ENCODE measurements around the gene FOXO1. TPM values are rescaled to one million over a fixed set of nuclear protein-coding genes. Genes with fewer than 3 reads are reported as not detected.

Gene FOXO1
- total RNA-seq, 6 experiments from 2014 or later, result 12.3 to 27.7 (median 14.6) TPM

- TF ChIP-seq CTCF (IDR thresholded peaks at IDR 0.05), result no peak
- TF ChIP-seq POLR2A (IDR thresholded peaks at IDR 0.05), result no peak
- intact Hi-C loops (cut with DNase I), result no loop called here
- Histone ChIP-seq H3K36me3 (no peaks in the 10 kb centered on the region), H3K4me3 (no peak overlapping the region), H3K4me1 (peaks cover 0 to 10% (median 0%) of the 10 kb centered on the region in 4 donors), H3K27me3 (no peaks in the 10 kb centered on the region), H3K9me3 (no peaks in the 10 kb centered on the region), H3K27ac (no peak overlapping the region)
- ATAC-seq (no peak), DNase-seq (no peak)
Observed at GRCh38 chr13:40673414-40673813, 7.0 kb upstream of the FOXO1 start.

GRCh38 chr13:40672765-40673397 lies 6.4 kb upstream of the FOXO1 start:
- DNase-seq (no peak), ATAC-seq (no peak)
- no peaks in the 10 kb centered on the region for H3K27me3 ChIP-seq
- 74% methylated on average over 4 of the region's 4 CpGs for WGBS (ENCODE audit: insufficient coverage, low coverage, low lambda C conversion rate, missing lambda C conversion rate)
- H3K27ac ChIP-seq, result no peak overlapping the region
- H3K9me3 ChIP-seq, result no peaks in the 10 kb centered on the region
- no peaks in the 10 kb centered on the region for H3K36me3 ChIP-seq
- TF ChIP-seq CTCF (IDR thresholded peaks at IDR 0.05) (no peak), POLR2A (IDR thresholded peaks at IDR 0.05) (no peak)
- peaks cover 0 to 10% (median 0%) of the 10 kb centered on the region in 4 donors for H3K4me1 ChIP-seq
- intact Hi-C loops (cut with DNase I), result no loop called here
- no peak overlapping the region for H3K4me3 ChIP-seq

GRCh38 chr13:40671956-40672764 lies 5.7 kb upstream of the FOXO1 start:
- ATAC-seq (peak; percentile 44 to 84 (median 63)), DNase-seq (no peak)
- Histone ChIP-seq H3K4me1 (peaks cover 0 to 16% (median 0%) of the 10 kb centered on the region in 4 donors), H3K36me3 (no peaks in the 10 kb centered on the region), H3K27me3 (no peaks in the 10 kb centered on the region), H3K27ac (no peak overlapping the region), H3K9me3 (no peaks in the 10 kb centered on the region), H3K4me3 (no peak overlapping the region)
- TF ChIP-seq POLR2A (IDR thresholded peaks at IDR 0.05), result no peak
- no peak for TF ChIP-seq CTCF (IDR thresholded peaks at IDR 0.05)
- intact Hi-C loops (cut with DNase I), result no loop called here
- WGBS (ENCODE audit: insufficient coverage, low coverage, low lambda C conversion rate, missing lambda C conversion rate), result 80% methylated on average over 1 of the region's 1 CpG

GRCh38 chr13:40670307-40670706 lies 3.9 kb upstream of the FOXO1 start:
- Histone ChIP-seq H3K36me3 (no peaks in the 10 kb centered on the region), H3K27ac (no peak overlapping the region), H3K27me3 (no peaks in the 10 kb centered on the region), H3K4me3 (no peak overlapping the region), H3K9me3 (no peaks in the 10 kb centered on the region), H3K4me1 (peaks cover 0 to 16% (median 0%) of the 10 kb centered on the region in 4 donors)
- intact Hi-C loops (cut with DNase I), result no loop called here
- WGBS (ENCODE audit: insufficient coverage, low coverage, low lambda C conversion rate, missing lambda C conversion rate), result 65% methylated on average over 2 of the region's 2 CpGs
- TF ChIP-seq CTCF (IDR thresholded peaks at IDR 0.05) (no peak), POLR2A (IDR thresholded peaks at IDR 0.05) (no peak)
- ATAC-seq (no peak), DNase-seq (no peak)
